NCI-H1694 (cell line): Measurements from ENCODE around the gene KIF26B.
"Not testable (repeated sequence)": the region's sequence is repeated elsewhere in the genome, so short reads cannot be mapped to it uniquely, and the experiment has no call there.

Source experiments
- DNase-seq: peaks from one replicate; lab custom pipeline; 2025; lab: John Stamatoyannopoulos, UW

KIF26B gene

GRCh38 chr1:245356891-245357585 lies 202.3 kb downstream of the KIF26B start:
- DNase-seq, result no peak

- not testable (repeated sequence) for DNase-seq
Measured at GRCh38 chr1:245359101-245359680, 204.4 kb downstream of the KIF26B start.

GRCh38 chr1:245361065-245361464 lies 206.3 kb downstream of the KIF26B start:
- no peak for DNase-seq

GRCh38 chr1:245361951-245362350 lies 207.2 kb downstream of the KIF26B start:
- no peak for DNase-seq

- DNase-seq, result no peak
Measured at GRCh38 chr1:245363461-245364200, 208.8 kb downstream of the KIF26B start.

GRCh38 chr1:245365095-245366020 lies 210.6 kb downstream of the KIF26B start:
- DNase-seq, result no peak

GRCh38 chr1:245366886-245367285 lies 212.1 kb downstream of the KIF26B start:
- DNase-seq, result no peak

- DNase-seq, result no peak
Measured at GRCh38 chr1:245370175-245370825, 215.5 kb downstream of the KIF26B start.

- DNase-seq, result peak; percentile 52
Measured at GRCh38 chr1:245370905-245371581, 216.3 kb downstream of the KIF26B start.

GRCh38 chr1:245373131-245373530 lies 218.3 kb downstream of the KIF26B start:
- no peak for DNase-seq

- no peak for DNase-seq
Measured at GRCh38 chr1:245375789-245376460, 221.1 kb downstream of the KIF26B start.

- no peak for DNase-seq
Measured at GRCh38 chr1:245377854-245378253, 223.1 kb downstream of the KIF26B start.

GRCh38 chr1:245378311-245378722 lies 223.5 kb downstream of the KIF26B start:
- DNase-seq, result no peak

- DNase-seq, result no peak
Measured at GRCh38 chr1:245378745-245379144, 224.0 kb downstream of the KIF26B start.

GRCh38 chr1:245380790-245381535 lies 226.2 kb downstream of the KIF26B start:
- DNase-seq, result peak; percentile 49

GRCh38 chr1:245382981-245383380 lies 228.2 kb downstream of the KIF26B start:
- DNase-seq, result no peak

- DNase-seq, result no peak
Measured at GRCh38 chr1:245383396-245384330, 228.9 kb downstream of the KIF26B start.

- no peak for DNase-seq
Measured at GRCh38 chr1:245386297-245386971, 231.6 kb downstream of the KIF26B start.
